ENCODE data around the gene RECQL5. TPM values are rescaled to one million over a fixed set of nuclear protein-coding genes. Genes with fewer than 3 reads are reported as not detected.

The RECQL5 gene
- polyA plus RNA-seq, 1 of the 3 experiments (the other 2 are of a cell fraction), result 25.3 TPM

- H3K27ac ChIP-seq (ENCODE audit: low read depth in 2 of 2, low read length in 1 of 2), result no peak overlapping the region
- H3K4me3 ChIP-seq (ENCODE audit: low read depth in 2 of 2, low read length in 1 of 2), result no peak overlapping the region
- peaks cover 3% of the 10 kb centered on the region for H3F3A ChIP-seq (replicated peaks; ENCODE audit: insufficient read depth)
- H3K4me2 ChIP-seq, result no peak overlapping the region
- H4K20me1 ChIP-seq (ENCODE audit: insufficient read depth), result peaks cover 16% of the 10 kb centered on the region
- WGBS (ENCODE audit: low lambda C conversion rate), result 91% methylated on average over 13 of the region's 14 CpGs
- no peak overlapping the region for H3K9ac ChIP-seq
- TF ChIP-seq TAF1 (IDR thresholded peaks at IDR 0.05; ENCODE audit: borderline replicate concordance, low read depth, low read length), result no peak
- no peak for TF ChIP-seq FOXJ3 (CRISPR knock-in tag; IDR thresholded peaks at IDR 0.05)
- TF ChIP-seq REST (IDR thresholded peaks at IDR 0.05; ENCODE audit: low read depth, low read length), result no peak
- no peak for TF ChIP-seq USF1 (IDR thresholded peaks at IDR 0.05; ENCODE audit: borderline replicate concordance, low read depth)
- no peak for TF ChIP-seq RFX5 (IDR thresholded peaks at IDR 0.05; ENCODE audit: low read length)
- TF ChIP-seq GABPA (IDR thresholded peaks at IDR 0.05; ENCODE audit: low read depth), result no peak
- no peak for TF ChIP-seq CTCF (IDR thresholded peaks at IDR 0.05)
- no peak for TF ChIP-seq EZH2phosphoT487 (IDR thresholded peaks at IDR 0.05; ENCODE audit: borderline replicate concordance, low read depth)
- no peak for TF ChIP-seq PBX3 (IDR thresholded peaks at IDR 0.05)
- no peak for TF ChIP-seq MXI1 (IDR thresholded peaks at IDR 0.05; ENCODE audit: low read depth, low read length)
- TF ChIP-seq IRF3 (IDR thresholded peaks at IDR 0.05; ENCODE audit: low read depth, low read length), result no peak
- no peak for TF ChIP-seq NRF1 (IDR thresholded peaks at IDR 0.05; ENCODE audit: low read depth, low read length)
- no peak for TF ChIP-seq MAX (IDR thresholded peaks at IDR 0.05; ENCODE audit: low read depth)
- TF ChIP-seq EP300 (IDR thresholded peaks at IDR 0.05; ENCODE audit: borderline replicate concordance in 1 of 2, low read depth in 1 of 2, low read length in 1 of 2), result no peak
- no peak for TF ChIP-seq JUND (IDR thresholded peaks at IDR 0.05)
- TF ChIP-seq ZBTB33 (IDR thresholded peaks at IDR 0.05; ENCODE audit: borderline replicate concordance, low read depth), result no peak
- no peak for TF ChIP-seq TCF12 (IDR thresholded peaks at IDR 0.05)
- no peak for TF ChIP-seq POLR2AphosphoS5 (IDR thresholded peaks at IDR 0.05; ENCODE audit: low read depth, low read length)
- no peak for TF ChIP-seq SMC3 (IDR thresholded peaks at IDR 0.05; ENCODE audit: low read depth, low read length)
- TF ChIP-seq GATA2 (CRISPR knock-in tag; IDR thresholded peaks at IDR 0.05), result no peak
- no peak for DNase-seq
- H3K4me1 ChIP-seq (ENCODE audit: control insufficient read depth in 1 of 2, insufficient read depth in 2 of 2, low read depth in 1 of 2, low read length in 1 of 2), result peaks cover 12 to 20% of the 10 kb centered on the region in 2 experiments; a peak in 3 of 4 replicates
- H3K9me2 ChIP-seq, result no peaks in the 10 kb centered on the region
- H3K36me3 ChIP-seq (replicated peaks in 1 of 2; ENCODE audit: control insufficient read depth in 1 of 2, insufficient read depth in 2 of 2, low read length in 1 of 2), result peaks cover 0 to 50% of the 10 kb centered on the region in 2 experiments
- POLR2A ChIA-PET, result interaction anchor here (0.9 to 1.1 kb wide), 2 partner anchors 9 to 119 kb away, joined by 3 to 4 read pairs; no protein-coding TSS in a partner anchor
- no peaks in the 10 kb centered on the region for H3K9me3 ChIP-seq
- no peak overlapping the region for H2AFZ ChIP-seq (ENCODE audit: low read depth)
- no peaks in the 10 kb centered on the region for H3K27me3 ChIP-seq (ENCODE audit: insufficient read depth)
- H3K79me2 ChIP-seq (ENCODE audit: insufficient read depth), result no peaks in the 10 kb centered on the region
- CTCF ChIA-PET, result interaction anchor here (1.8 to 37.9 kb wide), 6 partner anchors 9 to 122 kb away, joined by 6 to 1370 read pairs (median 20); partner anchors contain the start of genes GALK1 and SMIM5
Measured at GRCh38 chr17:75629157-75629556, 37.8 kb downstream of the RECQL5 start.
